GM21529 (cell line): ENCODE measurements around the gene FTHL17.

Experiments
- ATAC-seq: cut with Tn5 transposase; IDR thresholded peaks from one replicate; pipeline ENCODE4 v1.9.1; 2021; ENCODE audit not compliant: unreplicated experiment

Gene FTHL17

DNA sequence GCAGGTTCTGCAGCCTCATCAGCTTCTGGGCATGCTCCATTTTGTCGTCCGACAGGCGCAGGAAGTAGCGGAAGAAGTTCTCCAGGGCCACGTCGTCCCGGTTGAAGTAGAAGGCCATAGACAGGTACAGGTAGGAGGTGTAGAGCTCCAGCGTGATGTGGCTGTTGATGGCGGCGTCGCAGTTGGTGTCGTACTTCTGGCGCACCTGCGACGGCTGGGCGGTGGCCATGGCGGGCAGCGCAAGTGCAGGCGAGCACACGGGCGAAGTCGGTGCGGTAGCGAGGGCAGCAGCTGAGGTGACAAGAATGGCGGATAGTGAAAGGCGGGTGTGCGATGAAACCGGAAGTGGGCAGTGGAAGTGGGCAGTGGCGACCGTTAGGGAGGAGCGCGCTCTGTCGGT lies at the start of gene FTHL17:
Gene FTHL17, minus strand, starts transcription at position 317 of the 400 bp plus-strand sequence. Its CDS starts 88 bp downstream, at position 229.
- no peak for ATAC-seq

DNA sequence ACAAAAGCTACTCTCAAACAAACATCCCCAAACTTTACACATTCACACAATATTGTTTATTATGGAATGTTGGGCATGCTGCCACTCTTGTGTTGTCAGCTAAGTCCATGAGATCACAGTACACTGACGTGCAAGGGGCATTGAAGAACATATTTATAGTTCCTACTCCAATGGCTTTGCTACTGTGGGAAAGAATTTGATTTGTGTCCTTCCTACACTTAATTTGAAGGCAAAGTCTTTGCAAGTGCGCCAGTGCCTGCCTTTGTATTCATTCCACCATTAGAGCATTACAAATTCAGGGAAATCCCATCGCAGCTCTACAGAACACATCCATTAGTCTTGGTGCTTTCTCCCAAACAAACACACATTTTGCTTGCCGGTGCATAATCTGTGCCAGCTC lies 45.4 kb upstream of the FTHL17 start:
- ATAC-seq = no peak

DNA sequence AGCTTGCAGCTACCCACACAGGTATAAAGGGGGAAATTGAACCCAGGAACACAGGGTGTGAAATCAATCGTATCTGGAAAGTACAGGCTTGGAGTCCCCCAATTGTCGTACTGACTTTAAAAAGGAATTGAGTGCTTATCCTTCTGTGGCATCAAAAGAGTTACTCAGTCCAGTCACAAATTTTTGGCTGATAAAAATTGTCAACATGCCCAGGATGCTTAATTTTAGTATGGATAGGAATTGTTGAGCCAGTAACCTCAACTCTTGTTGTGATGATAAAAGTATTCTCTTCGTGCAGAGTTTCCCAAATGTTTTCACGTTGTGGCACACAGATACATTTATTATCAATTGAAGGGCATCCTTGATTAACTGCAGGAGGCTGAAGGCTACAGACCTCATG lies 43.6 kb upstream of the FTHL17 start:
- no peak for ATAC-seq

DNA sequence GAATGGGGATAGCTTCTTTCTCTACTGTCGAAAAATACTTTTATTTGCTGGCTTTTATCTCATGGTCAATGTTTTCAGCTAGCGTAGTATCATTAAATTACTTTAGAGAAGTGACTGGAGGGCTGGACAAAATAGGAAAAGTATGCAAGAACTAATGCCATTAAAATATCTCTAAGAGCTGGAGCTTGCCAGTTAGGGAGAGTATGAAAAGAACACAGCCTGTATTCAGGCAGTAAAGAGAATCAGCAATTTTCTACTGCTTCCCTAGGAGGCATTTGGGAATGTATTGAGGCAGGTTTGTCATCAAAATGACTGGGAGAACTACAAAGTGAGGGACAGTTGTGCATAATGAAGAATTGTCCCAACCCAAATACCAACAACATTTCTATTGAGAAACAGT lies 43.0 kb upstream of the FTHL17 start:
- ATAC-seq = no peak

DNA sequence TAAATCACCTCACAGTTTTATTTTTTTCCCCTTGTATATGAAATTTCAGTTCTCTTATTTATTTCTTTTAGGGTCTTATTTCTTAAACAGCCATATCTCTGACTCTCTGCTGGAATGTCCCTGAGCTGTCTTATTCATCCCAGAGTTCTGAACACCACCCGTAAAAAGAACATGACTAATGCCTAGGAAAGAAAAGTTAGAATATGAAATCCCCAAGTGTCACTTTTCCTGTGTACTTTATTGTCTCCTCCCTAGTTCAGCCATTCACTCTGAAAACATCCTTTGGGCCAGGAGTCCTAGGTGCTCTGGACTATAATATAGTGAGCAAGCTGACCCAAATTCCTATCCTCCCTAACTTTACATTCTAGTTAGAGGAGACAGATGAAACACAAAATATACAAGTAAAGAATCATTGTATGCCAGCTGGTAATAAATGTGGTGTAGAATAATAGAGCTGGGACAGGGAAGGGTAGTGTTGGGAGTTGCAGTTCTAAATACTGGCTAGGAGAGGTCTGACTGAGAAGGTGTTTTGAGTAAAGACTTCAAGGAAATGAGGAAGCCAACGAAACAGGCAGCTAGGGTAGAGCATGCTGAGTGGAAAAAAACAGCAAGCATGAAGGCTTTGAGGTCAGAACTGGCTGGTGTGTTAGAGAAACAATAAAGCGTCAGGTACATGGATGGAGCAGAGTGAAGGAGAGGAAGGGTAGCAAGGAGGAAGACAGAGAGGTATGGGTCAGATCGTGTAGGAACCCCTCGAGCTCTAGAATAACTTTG lies 40.6 kb upstream of the FTHL17 start:
- ATAC-seq = no peak

DNA sequence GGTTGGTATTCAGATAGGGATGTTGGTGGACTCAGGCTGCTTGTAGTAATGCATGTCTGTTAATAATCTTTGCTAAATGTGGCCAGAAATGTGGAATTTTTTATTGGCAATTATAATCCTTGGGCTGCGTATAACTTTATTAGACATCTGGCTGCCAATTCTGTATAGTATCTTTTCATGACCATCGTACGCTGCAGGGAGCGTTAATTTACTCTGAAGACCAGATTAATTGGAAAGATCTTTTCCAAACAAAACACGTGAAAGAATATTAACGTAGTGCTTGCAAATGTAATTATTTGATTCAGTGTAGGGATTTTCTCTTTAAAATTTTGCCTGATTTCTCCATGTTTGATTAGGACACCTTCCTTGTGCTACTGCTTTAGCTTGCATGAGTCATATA lies 38.8 kb upstream of the FTHL17 start:
- ATAC-seq = no peak

DNA sequence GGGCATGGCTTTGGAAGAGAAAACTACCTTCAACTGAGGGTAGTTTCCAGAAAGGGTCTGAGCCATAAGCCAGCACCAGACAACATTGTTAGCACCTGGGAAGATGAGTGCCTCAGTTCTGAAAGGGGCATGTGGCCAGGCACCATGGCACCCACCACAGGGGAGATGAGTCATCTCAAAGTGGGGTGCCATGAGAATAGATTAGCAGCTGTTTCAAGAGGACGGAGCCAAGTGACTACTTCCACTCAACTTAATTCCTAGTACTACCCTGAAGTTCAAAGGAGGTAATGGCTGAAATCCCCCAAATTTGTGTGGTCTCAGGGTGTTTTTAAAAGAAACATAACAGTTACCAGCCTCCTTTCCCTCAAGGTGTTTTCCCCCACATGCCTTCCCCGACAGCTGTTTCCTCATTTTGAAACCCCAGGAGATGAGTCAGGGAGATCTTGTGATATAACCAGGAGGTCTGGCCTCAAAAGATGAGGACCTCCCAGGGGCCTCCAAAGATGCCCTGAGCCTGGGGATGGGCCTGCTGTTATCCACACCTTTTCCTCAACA lies 27.8 kb upstream of the FTHL17 start:
- ATAC-seq = peak; percentile 84

DNA sequence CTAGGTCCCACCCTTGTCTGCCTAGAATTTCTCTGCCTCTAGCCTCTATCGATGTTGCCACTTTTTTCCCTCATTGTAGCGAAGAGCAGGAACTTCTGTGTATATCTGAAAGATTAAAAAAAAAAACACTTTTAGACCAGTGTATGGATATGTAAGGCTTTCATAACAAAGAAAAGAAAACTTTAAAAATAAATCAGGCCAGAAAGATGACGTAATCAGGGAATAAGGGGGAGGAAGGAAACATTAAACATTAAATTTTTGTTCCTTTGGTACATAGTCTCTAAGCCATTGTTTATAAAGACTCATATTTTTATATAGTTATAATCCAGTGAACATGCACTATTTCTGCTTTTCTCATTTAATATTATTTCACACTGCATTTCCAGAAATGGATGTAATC lies 26.2 kb upstream of the FTHL17 start:
- no peak for ATAC-seq

DNA sequence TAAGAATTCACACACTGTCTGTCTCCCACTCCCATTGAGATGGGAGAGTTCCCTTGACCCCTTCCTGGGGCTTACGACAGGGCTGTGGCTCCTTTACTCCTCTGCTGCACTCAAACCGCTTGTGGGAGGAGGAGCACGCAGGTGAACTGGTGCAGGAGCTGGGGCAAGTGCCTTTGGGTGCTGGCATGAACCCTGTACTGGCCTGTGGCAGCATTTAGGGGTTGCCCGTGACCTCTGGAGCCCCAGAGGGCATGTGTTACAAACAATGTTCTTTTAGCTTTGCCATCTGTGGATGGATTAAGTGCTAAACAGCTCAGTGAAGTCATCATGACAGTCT lies 21.8 kb upstream of the FTHL17 start:
- ATAC-seq = peak; percentile 25

DNA sequence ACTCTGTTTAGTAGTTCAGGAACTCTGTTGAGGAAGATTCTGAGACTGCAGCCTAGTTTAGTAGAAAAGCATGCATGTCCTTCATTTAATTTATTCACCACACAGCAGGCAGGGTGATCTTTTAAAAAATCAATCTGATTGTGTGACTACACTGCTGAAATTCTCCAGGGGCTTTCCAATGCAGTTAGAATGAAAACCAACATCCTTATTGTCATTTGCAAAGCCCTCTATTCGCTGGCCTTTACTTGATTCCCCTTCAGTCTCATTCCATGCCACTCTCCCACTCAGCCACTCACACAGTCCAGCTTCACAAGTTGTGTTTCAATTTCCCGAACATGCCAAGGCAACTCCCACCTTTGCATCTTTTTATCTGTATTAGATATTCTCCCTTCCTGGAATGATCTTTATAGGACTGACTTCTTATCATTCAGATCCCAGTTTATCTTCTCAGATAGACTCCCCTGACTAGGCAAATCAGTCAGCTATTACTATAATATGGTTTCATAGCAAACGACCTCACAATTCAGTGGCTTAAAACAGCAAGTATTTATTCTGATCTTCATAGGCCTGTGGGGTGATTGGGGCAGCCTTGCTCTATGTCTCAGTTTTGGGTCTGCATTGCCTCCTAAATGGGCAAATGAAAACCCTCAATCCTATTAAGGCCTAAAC lies 21.3 kb upstream of the FTHL17 start:
- ATAC-seq = peak; percentile 63

DNA sequence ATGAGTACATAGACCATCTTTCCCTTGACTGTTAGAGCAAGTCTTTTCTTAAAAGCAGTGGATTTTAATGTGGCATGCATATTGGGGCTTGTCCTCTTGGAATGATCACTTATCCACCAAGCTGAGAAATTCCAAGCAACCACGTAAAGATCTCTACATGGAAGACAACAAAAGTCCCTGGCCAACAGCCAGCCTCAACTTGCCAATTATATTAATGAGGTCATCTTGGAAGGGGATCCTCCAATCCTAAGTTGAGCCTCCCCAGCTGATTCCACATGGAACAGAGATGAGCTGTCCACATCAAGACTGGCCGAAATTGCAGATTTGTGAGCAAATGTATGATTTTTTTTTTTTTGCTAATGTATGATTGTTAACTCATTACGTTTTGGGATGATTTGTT lies 20.6 kb upstream of the FTHL17 start:
- ATAC-seq = no peak

DNA sequence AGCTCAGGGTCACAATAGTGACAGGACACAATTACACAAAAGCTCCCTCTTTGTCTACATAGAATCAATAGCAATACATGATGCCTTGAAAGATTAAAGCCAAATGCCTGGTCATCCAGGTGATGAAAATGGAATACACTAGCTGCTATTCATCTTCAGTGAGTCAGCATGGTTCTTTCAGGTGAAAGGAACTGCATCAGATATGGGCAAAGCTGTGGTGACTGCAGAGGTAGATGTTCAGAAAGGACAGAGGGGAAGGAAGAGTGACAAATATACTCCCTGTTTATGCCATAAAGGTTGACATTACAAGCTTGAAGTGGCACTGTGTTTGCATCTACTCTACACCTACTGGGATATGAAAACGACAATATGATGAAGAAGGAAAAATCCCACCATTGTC lies 20.0 kb upstream of the FTHL17 start:
- ATAC-seq = no peak

DNA sequence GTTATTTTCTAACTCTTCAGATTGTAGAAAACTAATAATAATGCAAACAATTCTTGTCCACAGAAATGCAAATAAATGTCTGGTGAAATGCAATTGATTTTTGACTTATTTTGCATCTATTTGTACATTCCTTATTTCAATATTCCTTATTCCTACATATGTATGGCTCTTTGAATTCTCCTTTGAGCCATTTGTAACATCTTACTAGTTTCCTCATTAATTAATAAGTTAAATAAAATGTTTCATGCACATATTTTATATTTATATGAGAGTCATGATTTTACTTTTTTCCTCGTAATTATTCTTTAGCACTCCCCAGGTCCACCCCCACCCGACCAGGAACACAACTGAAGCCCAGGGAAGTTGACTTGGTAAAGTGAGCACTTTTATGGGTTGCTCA lies 2.7 kb upstream of the FTHL17 start:
- ATAC-seq = no peak

DNA sequence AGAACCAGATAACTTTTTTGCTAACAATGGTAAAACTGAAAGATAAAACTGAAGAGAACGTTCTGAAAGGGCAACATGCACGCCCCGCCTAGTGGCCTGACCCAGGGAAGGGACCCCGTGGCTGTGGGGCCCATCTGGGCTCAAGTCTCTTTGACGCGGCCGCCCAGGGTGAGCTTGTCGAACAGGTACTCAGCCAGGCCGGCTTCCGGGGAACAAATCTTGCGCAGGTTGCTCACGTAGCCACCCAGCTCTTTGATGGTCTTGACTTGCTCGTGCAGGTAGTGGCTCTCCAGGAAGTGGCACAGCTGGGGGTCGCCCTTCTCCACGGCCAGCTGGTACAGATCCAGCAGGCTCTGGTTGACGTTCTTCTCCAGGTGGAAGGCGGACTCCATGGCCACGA lies 579 bp downstream of the FTHL17 start:
- ATAC-seq = no peak

DNA sequence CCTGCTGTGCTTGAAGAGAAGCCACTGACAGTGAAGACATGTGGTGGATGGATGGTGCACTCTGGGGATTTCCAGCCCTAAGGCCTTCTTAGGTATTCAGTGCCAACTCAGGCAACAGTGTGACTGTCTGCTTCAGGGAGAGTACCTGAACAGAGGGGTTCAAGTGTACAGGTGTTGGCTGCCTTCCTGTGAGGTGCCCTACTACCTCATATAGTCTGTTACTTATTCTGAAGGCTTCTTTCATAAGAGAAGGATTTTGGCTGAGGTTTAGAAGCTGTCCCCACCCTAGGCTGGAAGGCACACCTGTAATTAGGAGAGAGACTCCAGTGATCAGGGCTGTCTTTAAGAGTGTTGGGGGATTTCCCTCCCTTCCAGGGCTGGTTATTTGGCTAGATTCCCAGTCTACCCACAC lies 1.8 kb downstream of the FTHL17 start:
- ATAC-seq = peak; percentile 63

DNA sequence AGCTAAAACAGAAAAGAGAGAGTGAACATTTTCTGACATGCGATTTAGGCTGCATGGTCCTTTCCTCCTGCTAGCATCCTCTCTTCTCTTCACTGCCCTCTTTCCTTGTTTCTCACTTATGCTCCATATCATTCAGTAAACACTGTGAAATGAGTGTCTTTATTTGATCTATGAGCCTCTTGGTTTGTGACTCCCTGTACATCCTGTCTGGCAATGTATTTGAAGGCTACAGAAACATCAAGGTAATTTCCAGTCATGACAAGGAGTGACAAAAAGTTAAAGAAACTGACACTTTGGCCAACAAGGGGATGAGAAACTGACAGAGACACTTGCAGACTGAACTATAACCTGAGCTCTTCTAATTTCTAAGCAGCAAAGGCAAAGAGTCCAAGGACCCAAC lies 8.7 kb downstream of the FTHL17 start:
- ATAC-seq = no peak

DNA sequence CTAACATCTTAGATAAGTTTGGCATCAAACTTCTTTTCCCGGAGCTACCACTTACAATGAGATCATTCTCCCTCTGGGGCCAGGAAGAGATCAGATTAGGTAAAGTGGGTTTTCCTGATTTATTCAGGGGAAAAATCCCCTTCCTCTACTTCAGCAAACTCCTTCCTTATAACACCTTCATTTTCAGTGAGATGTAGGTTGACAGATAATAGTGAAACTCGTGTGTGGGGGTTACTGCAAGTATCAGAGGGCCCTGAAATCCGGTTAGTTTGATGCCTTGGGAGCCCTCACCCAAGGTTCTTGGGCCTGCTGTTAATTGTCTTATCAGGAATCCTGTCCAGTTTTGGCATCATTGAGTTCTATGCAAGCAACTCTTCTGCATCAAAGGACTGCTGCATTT lies 10.8 kb downstream of the FTHL17 start:
- ATAC-seq = peak; percentile 85

DNA sequence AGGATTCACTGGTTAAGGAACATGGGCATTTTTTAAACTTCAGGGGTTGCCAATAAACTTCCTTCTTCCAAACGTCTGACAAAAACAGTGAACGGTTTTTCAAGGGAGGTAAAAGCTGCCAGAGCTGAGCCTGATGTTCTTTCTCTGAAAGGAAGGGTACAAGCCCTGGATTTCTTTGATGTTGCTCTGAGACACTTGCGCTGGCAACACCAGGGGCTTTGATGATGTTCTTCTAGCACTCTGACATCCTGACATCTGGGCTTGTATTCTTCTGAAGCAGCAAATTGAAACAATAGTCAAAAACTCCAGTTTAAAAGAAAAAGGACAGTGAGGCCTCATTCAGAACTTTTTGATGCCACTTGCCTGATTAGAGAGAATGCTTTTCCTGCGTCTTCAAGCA lies 11.8 kb downstream of the FTHL17 start:
- ATAC-seq = no peak

DNA sequence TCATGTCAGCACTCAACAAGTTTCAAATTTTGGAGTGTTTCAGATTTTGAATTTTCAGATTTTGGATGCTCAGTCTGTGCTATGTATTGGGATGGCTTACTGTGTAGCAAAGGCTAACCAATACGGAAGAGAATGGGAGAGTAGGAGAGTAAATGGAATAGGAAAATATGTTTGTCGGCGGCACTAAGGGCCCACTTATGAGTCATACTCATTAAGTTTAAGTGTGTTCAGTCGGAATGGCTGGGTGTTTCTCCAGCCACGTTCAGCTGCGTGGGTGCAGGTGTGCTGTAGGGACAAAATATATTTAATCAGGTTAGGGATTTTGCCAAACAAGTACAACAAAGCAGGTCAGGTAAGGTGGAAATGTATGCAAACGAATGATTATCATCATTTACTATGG lies 13.6 kb downstream of the FTHL17 start:
- ATAC-seq = no peak

DNA sequence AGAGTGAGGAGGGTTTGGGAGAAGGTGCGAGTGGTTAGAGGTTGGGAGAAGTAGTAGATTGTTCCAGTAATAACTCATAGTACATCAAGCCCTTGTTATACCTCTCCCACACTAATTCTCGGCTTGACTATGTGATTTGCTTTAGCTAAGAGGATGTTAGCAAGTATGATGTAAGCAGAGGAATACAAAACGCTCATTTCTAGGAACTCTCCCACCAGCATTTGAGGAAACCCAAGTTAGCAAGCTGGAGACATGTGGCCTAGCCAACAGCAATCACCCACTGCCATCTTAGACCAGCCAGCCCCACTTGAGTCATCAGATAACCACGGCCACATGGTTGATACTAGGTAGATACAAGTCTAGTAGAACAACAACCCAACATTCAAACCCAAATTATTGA lies 14.2 kb downstream of the FTHL17 start:
- no peak for ATAC-seq

DNA sequence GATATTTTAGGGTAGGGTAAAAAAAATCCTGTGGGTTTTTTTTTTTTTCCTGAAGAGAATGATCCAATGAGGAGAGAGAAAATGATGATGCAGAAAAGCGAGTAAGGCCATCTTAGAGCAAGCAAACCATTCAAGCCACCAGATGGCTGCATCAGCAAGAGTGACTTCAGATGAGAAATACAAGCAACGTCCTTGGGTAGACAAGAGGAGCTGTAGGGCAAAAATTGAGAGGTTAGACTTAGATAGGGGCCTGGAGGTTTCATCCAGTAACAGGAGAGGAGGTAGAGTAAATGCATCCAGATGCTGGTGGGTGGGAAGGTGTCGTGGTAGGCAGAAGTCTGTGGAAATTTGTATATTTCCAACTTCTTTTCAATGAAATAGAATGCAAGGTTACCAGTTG lies 14.6 kb downstream of the FTHL17 start:
- ATAC-seq = no peak

DNA sequence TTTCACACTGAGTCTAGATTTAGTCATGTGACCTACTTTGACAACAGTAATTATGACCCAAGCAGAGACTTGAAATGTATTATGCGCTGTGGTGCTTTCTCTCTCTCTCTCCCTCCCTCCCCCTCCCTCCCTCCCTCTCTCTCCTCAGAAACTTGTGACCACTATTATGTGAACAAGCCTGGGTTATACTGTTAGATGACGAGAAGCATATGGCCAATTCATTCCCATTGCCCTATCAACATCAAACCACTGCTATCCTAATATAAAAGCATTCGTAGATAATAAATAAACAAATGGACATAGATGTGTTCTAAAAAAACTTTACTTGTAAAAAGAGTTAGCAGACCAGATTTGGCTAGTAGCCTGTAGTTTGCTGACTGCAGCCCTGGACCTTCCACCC lies 18.2 kb downstream of the FTHL17 start:
- no peak for ATAC-seq

DNA sequence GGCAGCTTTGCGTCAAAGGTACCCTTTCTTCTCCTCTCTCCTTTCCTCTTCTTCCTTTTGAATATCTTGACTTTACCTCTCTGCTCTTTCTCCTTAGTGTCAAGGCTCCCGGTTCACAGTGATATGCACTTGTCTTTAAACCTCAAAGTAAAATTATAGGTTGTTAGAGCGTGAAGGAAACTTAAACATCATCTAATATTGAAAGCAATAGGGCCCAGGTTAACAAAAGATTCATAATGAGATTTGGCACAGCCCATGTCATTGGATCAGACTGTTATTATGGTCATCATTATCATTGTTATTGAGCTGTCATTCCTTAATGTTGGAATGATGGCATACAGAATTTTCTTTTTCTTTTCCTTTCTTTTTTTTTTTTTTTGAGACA lies 32.5 kb downstream of the FTHL17 start:
- peak; percentile 15 for ATAC-seq
